Endothelial cell of umbilical vein (primary cell): ENCODE measurements around the gene IL1R1. TPM values are rescaled to one million over a fixed set of nuclear protein-coding genes. Genes with fewer than 3 reads are reported as not detected.

Experiments
- BruUV-seq: library from RNA; stranded (reverse); fragments of 400-500 nt; replicated peaks from 2 replicates; lab custom pipeline; 2021; lab: Mats Ljungman, UMichigan
- CTCF ChIA-PET: fragments of 300-600, 350-600 bp; sonication (Branson Sonifier 250); formaldehyde crosslinking; loops from one replicate; lab custom pipeline; 2021; ENCODE audit warnings: antibody characterized with exemption, inconsistent platforms; lab: Charles Lee
- POLR2A ChIA-PET: fragments of 300-600, 350-600 bp; sonication (Branson Sonifier 250); formaldehyde crosslinking; loops from one replicate; lab custom pipeline; 2021; ENCODE audit warnings: antibody characterized with exemption, inconsistent platforms; lab: Charles Lee
- DNase-seq: peaks from one replicate; pipeline ENCODE4 v3.0.0-alpha.2; 2011; ENCODE audit warnings: low read depth, low spot score
- FAIRE-seq: peaks from 2 replicates; lab custom pipeline; 2011; peaks lifted over from hg19 to GRCh38; lab: Jason Lieb, UNC
- H2AFZ ChIP-seq: 2 replicates; pipeline ENCODE4 v1.6.0; 2012; ENCODE audit warnings: low read depth, low read length, control low read depth, inconsistent platforms
- H3K27ac ChIP-seq: 2 replicates; pipeline ENCODE4 v1.5.1; 2011; ENCODE audit warnings: low read depth, mild to moderate bottlenecking, control low read depth, low read length, moderate library complexity; ENCODE audit not compliant: insufficient read depth
- H3K27me3 ChIP-seq, 2 experiments: 2 replicates each; pipeline versions ENCODE4 v1.6.0 to v1.6.1; 2011; ENCODE audit warnings: low read length in 2 of 2, mixed read lengths in 1 of 2; ENCODE audit not compliant: control insufficient read depth in 2 of 2, insufficient read depth in 2 of 2
- H3K36me3 ChIP-seq, 2 experiments: 2 replicates in 1 of 2; 3 replicates in 1 of 2; pipeline ENCODE4 v1.5.1; 2011; ENCODE audit warnings: low read length in 2 of 2, mild to moderate bottlenecking in 1 of 2, moderate library complexity in 1 of 2; ENCODE audit not compliant: control insufficient read depth in 2 of 2, insufficient read depth in 2 of 2; ENCODE audit errors: extremely low read depth in 1 of 2
- H3K4me1 ChIP-seq: 3 replicates; pipeline ENCODE4 v1.5.1; 2011; ENCODE audit warnings: mild to moderate bottlenecking, low read length; ENCODE audit not compliant: control insufficient read depth, insufficient read depth; ENCODE audit errors: extremely low read depth
- H3K4me2 ChIP-seq: 2 replicates; pipeline ENCODE4 v1.6.1; 2011; ENCODE audit warnings: low read length, control low read depth, mixed read lengths; ENCODE audit not compliant: insufficient read depth
- H3K4me3 ChIP-seq, 3 experiments: fragments of 200-600 bp in 1 of 3; sonication (generic), shearing (Covaris generic) in 1 of 3; replicated peaks in 1 of 3; 2 replicates each; pipeline ENCODE4 v1.5.1; 2011 to 2016; ENCODE audit warnings: control low read depth in 3 of 3, low read length in 3 of 3, mild to moderate bottlenecking in 2 of 3, inconsistent platforms in 1 of 3, low read depth in 1 of 3, moderate library complexity in 1 of 3; ENCODE audit not compliant: insufficient read depth in 1 of 3
- H3K79me2 ChIP-seq: 2 replicates; pipeline ENCODE4 v1.6.0; 2012; ENCODE audit warnings: low read length, inconsistent platforms; ENCODE audit not compliant: control insufficient read depth, insufficient read depth
- H3K9ac ChIP-seq: replicated peaks from 2 replicates; pipeline ENCODE3; 2011; ENCODE audit warnings: low read length, control low read depth; ENCODE audit not compliant: insufficient read depth; ENCODE audit errors: extremely low read depth
- H3K9me1 ChIP-seq: replicated peaks from 3 replicates; pipeline ENCODE4 v1.6.0; 2011; ENCODE audit warnings: mild to moderate bottlenecking, low read length; ENCODE audit not compliant: control insufficient read depth, insufficient read depth; ENCODE audit errors: extremely low read depth
- H3K9me3 ChIP-seq: replicated peaks from 2 replicates; pipeline ENCODE4 v1.5.1; 2012; ENCODE audit warnings: low read length, inconsistent platforms; ENCODE audit not compliant: control insufficient read depth, insufficient read depth
- H4K20me1 ChIP-seq: replicated peaks from 2 replicates; pipeline ENCODE3; 2011; ENCODE audit warnings: mild to moderate bottlenecking, low read length; ENCODE audit not compliant: control insufficient read depth, insufficient read depth; ENCODE audit errors: extremely low read depth
- EZH2 ChIP-seq: IDR thresholded peaks from 2 replicates; pipeline ENCODE4 v1.6.1; 2012; ENCODE audit warnings: borderline replicate concordance, low read depth, mild to moderate bottlenecking, moderate library complexity, low read length, inconsistent platforms; ENCODE audit not compliant: severe bottlenecking
- FOS ChIP-seq: IDR thresholded peaks from 2 replicates; pipeline ENCODE4 v1.6.1; 2011; ENCODE audit warnings: mild to moderate bottlenecking, low read length, moderate library complexity, borderline replicate concordance; ENCODE audit not compliant: insufficient read depth
- GATA2 ChIP-seq: IDR thresholded peaks from 2 replicates; pipeline ENCODE4 v1.7.0; 2011; ENCODE audit warnings: low read depth, mild to moderate bottlenecking, moderate library complexity, mixed read lengths, low read length; ENCODE audit not compliant: insufficient read length, insufficient read depth
- JUN ChIP-seq: IDR thresholded peaks from 2 replicates; pipeline ENCODE4 v1.6.1; 2011; ENCODE audit warnings: borderline replicate concordance, low read depth; ENCODE audit not compliant: insufficient read length, insufficient read depth
- MYC ChIP-seq: IDR thresholded peaks from one replicate; pipeline ENCODE4 v1.6.1; 2011; ENCODE audit warnings: mild to moderate bottlenecking, low read depth, low read length
- POLR2A ChIP-seq: IDR thresholded peaks from 2 replicates; pipeline ENCODE4 v1.6.1; 2012; ENCODE audit warnings: low read depth, mild to moderate bottlenecking, control low read depth, low read length
- POLR2AphosphoS5 ChIP-seq: IDR thresholded peaks from 2 replicates; pipeline ENCODE4 v1.6.1; 2012; ENCODE audit warnings: low read depth, mild to moderate bottlenecking, control low read depth, low read length, moderate library complexity; ENCODE audit not compliant: insufficient read depth
- dilution Hi-C: fragments of 300-500 bp; cut with MboI; formaldehyde crosslinking; loops from one replicate; pipeline ENCODE4 v1.15.0; 2019; ENCODE audit warnings: low sequenced_read_pairs; ENCODE audit not compliant: extremely low pct_ligation_motif_present
- intact Hi-C: fragments of 100-400 bp; cut with micrococcal nuclease; formaldehyde crosslinking; loops from one replicate; pipeline ENCODE4 v1.10.0; 2022
- polyA plus RNA-seq, 4 experiments: library from polyadenylated mRNA; depleted of rRNA in 3 of 4; stranded (reverse) in 3 of 4; unstranded in 1 of 4; fragments of >200 nt; gene quantifications; 2 replicates each; pipeline versions ENCODE4 v1.2.1 to v1.2.3, GENCODE V29; 2011 to 2012; ENCODE audit warnings: missing spikeins in 1 of 4
- total RNA-seq: library from RNA; stranded (reverse); gene quantifications from 2 replicates; pipeline ENCODE4 v1.2.3, GENCODE V29; 2021
- TF ChIP-seq, protein P1 (sequence below): IDR thresholded peaks from 2 replicates; pipeline ENCODE4 v1.6.1; 2011; ENCODE audit not compliant: insufficient read depth, insufficient read length
- TF ChIP-seq, protein P2 (sequence below), 2 donors: IDR thresholded peaks; 1 replicate in 1 of 2; 2 replicates in 1 of 2; pipeline ENCODE4 v1.5.1; 2011; ENCODE audit warnings: low read length in 2 of 2, mild to moderate bottlenecking in 2 of 2, moderate library complexity in 2 of 2, control low read depth in 1 of 2, inconsistent platforms in 1 of 2, low read depth in 1 of 2; ENCODE audit not compliant: insufficient read depth in 1 of 2; ENCODE audit errors: extremely low read depth in 1 of 2

Gene IL1R1
- total and polyA plus RNA-seq, 2 donors (not counting 3 experiments of a cell fraction or from before 2014, with no cell fraction given) = 5.4 to 5.5 TPM

DNA sequence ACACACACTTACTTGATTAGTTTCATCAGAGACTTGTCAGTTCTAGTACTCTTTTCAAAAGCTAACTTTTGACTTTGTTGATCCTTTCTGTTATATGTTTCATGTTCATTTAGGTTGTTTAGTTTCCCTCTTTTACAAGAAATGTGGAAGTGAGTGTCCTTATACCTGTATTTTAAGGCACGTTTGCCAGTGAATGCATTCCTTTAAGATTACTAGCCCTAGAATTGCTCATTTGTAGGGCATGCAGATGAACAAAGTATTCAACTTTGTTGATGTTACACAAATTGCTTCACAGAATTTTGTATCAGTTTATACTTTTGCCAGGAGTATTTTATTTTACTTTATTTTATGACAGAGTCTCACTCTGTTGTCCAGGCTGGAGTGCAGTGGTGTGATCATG lies 50.5 kb downstream of the IL1R1 start:
- no peak overlapping the region for H3K4me2 ChIP-seq
- intact Hi-C loops = no loop called here
- dilution Hi-C loops = no loop called here

More for the DNA sequence above, 50.5 kb downstream of the IL1R1 start:
- H3K4me1 ChIP-seq = no peaks in the 10 kb centered on the region
- no peaks in the 10 kb centered on the region for H3K9me3 ChIP-seq
- DNase-seq (no peak), FAIRE-seq (no peak)
- ChIA-PET CTCF (no interaction called here), POLR2A (no interaction called here)
- no peak overlapping the region for H3K9ac ChIP-seq
- no peaks in the 10 kb centered on the region for H3K36me3 ChIP-seq
- BruUV-seq = no TSS peak
- no peak overlapping the region for H3K27ac ChIP-seq
- H3K27me3 ChIP-seq = no peaks in the 10 kb centered on the region
- no peak overlapping the region for H3K4me3 ChIP-seq
- H3K79me2 ChIP-seq = no peaks in the 10 kb centered on the region
- H2AFZ ChIP-seq = no peak overlapping the region
- TF ChIP-seq, protein P1, sequence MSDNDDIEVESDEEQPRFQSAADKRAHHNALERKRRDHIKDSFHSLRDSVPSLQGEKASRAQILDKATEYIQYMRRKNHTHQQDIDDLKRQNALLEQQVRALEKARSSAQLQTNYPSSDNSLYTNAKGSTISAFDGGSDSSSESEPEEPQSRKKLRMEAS = no peak
- TF ChIP-seq JUN (no peak), POLR2A (no peak), GATA2 (no peak), FOS (no peak), EZH2 (no peak), POLR2AphosphoS5 (no peak), MYC (no peak)
- TF ChIP-seq, protein P2, sequence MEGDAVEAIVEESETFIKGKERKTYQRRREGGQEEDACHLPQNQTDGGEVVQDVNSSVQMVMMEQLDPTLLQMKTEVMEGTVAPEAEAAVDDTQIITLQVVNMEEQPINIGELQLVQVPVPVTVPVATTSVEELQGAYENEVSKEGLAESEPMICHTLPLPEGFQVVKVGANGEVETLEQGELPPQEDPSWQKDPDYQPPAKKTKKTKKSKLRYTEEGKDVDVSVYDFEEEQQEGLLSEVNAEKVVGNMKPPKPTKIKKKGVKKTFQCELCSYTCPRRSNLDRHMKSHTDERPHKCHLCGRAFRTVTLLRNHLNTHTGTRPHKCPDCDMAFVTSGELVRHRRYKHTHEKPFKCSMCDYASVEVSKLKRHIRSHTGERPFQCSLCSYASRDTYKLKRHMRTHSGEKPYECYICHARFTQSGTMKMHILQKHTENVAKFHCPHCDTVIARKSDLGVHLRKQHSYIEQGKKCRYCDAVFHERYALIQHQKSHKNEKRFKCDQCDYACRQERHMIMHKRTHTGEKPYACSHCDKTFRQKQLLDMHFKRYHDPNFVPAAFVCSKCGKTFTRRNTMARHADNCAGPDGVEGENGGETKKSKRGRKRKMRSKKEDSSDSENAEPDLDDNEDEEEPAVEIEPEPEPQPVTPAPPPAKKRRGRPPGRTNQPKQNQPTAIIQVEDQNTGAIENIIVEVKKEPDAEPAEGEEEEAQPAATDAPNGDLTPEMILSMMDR (IDR thresholded peaks at IDR 0.05; ENCODE audit: extremely low read depth in 1 of 2, insufficient read depth in 1 of 2, low read depth in 1 of 2, low read length in 2 of 2) = no peak
- H3K9me1 ChIP-seq = no peaks in the 10 kb centered on the region
- H4K20me1 ChIP-seq = no peaks in the 10 kb centered on the region
